K562 (cell line): ENCODE results near the gene WNT11. TPM values are rescaled to one million over a fixed set of nuclear protein-coding genes. Genes with fewer than 3 reads are reported as not detected.

Source experiments
- BMI1 ChIP-seq: fragments of 150-350 bp; IDR thresholded peaks from 2 replicates; pipeline ENCODE4 v1.6.1; 2014; ENCODE audit warnings: low read length
- CC2D1A ChIP-seq: fragments of 450-650 bp; IDR thresholded peaks from 2 replicates; pipeline ENCODE4 v1.6.1; 2017; ENCODE audit warnings: mild to moderate bottlenecking
- CGGBP1 ChIP-seq: fragments of 250-450 bp; sonication (Bioruptor Pico); IDR thresholded peaks from 2 replicates; pipeline ENCODE4 v1.9.0; 2021; ENCODE audit warnings: mild to moderate bottlenecking
- ELF4 ChIP-seq: fragments of 450-650 bp; formaldehyde crosslinking; IDR thresholded peaks from 2 replicates; pipeline ENCODE4 v1.4.0; 2022; ENCODE audit warnings: missing genetic modification characterization
- GABPA ChIP-seq: fragments of 200-800 bp; sonication (Bioruptor generic); conservative IDR thresholded peaks from 2 replicates; pipeline ENCODE4 v1.6.1; 2016; ENCODE audit warnings: low read depth, missing genetic modification characterization, missing compliant biosample characterization
- HNRNPH1 ChIP-seq: fragments of 200-400 bp; formaldehyde crosslinking; optimal IDR thresholded peaks from 2 replicates; pipeline ENCODE3; 2017; ENCODE audit warnings: low read depth, mild to moderate bottlenecking, low read length, moderate library complexity
- HNRNPL ChIP-seq: fragments of 200-400 bp; formaldehyde crosslinking; IDR thresholded peaks from 2 replicates; pipeline ENCODE4 v1.6.1; 2017; ENCODE audit warnings: low read depth, mild to moderate bottlenecking, low read length
- MCM5 ChIP-seq: fragments of 450-650 bp; IDR thresholded peaks from 2 replicates; pipeline ENCODE4 v1.6.1; 2016; ENCODE audit warnings: low read depth
- RAD51 ChIP-seq: fragments of 450-650 bp; IDR thresholded peaks from 2 replicates; pipeline ENCODE4 v1.7.1; 2016; ENCODE audit warnings: low read depth, mild to moderate bottlenecking, borderline replicate concordance
- RBBP5 ChIP-seq: fragments of 200-600 bp; sonication (generic); IDR thresholded peaks from 2 replicates; pipeline ENCODE4 v1.6.1; 2012; ENCODE audit warnings: borderline replicate concordance, mild to moderate bottlenecking, low read length, control low read depth, inconsistent platforms; ENCODE audit not compliant: insufficient read depth, poor library complexity, severe bottlenecking
- SFPQ ChIP-seq: fragments of 200-400 bp; formaldehyde crosslinking; IDR thresholded peaks from 2 replicates; pipeline ENCODE4 v1.6.1; 2017; ENCODE audit warnings: mild to moderate bottlenecking, low read depth, low read length, moderate library complexity
- USF2 ChIP-seq: sonication (generic); formaldehyde crosslinking; IDR thresholded peaks from 2 replicates; pipeline ENCODE4 v1.5.0; 2020; ENCODE audit warnings: missing genetic modification reagents
- WHSC1 ChIP-seq: IDR thresholded peaks from one replicate; pipeline ENCODE4 v1.6.1; 2012; ENCODE audit warnings: low read length, control low read depth, inconsistent platforms
- XRCC3 ChIP-seq: fragments of 450-650 bp; IDR thresholded peaks from 2 replicates; pipeline ENCODE4 v1.6.1; 2017; ENCODE audit warnings: mild to moderate bottlenecking, moderate library complexity
- ZBTB8A ChIP-seq: fragments of 450-650 bp; IDR thresholded peaks from 2 replicates; pipeline ENCODE4 v1.6.1; 2018; ENCODE audit warnings: mild to moderate bottlenecking, moderate library complexity; ENCODE audit not compliant: partially characterized antibody
- ZNF217 ChIP-seq: sonication (generic); formaldehyde crosslinking; IDR thresholded peaks from 2 replicates; pipeline ENCODE4 v1.8.0; 2022; ENCODE audit warnings: mild to moderate bottlenecking, missing genetic modification reagents
- ZNF23 ChIP-seq: fragments of 250-450 bp; sonication (Bioruptor Pico); IDR thresholded peaks from 2 replicates; pipeline ENCODE4 v1.4.0; 2020; ENCODE audit warnings: mild to moderate bottlenecking
- ZNF24 ChIP-seq: fragments of 450-650 bp; IDR thresholded peaks from 2 replicates; pipeline ENCODE4 v1.6.1; 2016
- ZNF75A ChIP-seq: fragments of 450-650 bp; formaldehyde crosslinking; IDR thresholded peaks from 2 replicates; pipeline ENCODE4 v1.4.0; 2020; ENCODE audit warnings: mild to moderate bottlenecking
- polyA plus RNA-seq, 8 experiments: library from polyadenylated mRNA; depleted of rRNA in 4 of 8; stranded (reverse) in 5 of 8; unstranded in 3 of 8; fragments of >200 nt; fragmentation: Nextera tagmentation in 2 of 8; fragmentation: Illumina TruSeq in 1 of 8; extraction: Ambion mirVana in 2 of 8; extraction: Trizol in 1 of 8; gene quantifications; 2 replicates each; pipeline versions ENCODE4 v1.2.1 to v1.2.3, GENCODE V29; 2011 to 2014; ENCODE audit warnings: inconsistent platforms in 1 of 8, missing spikeins in 1 of 8
- total RNA-seq, 7 experiments: library from RNA; depleted of rRNA in 6 of 7; stranded (reverse); fragments of >200 nt in 6 of 7; fragmentation: Illumina TruSeq in 2 of 7; extraction: Trizol in 2 of 7; gene quantifications; 2 replicates each; pipeline versions ENCODE4 v1.2.1 to v1.2.3, GENCODE V29; 2011 to 2021; ENCODE audit warnings: low replicate concordance in 1 of 7
- TF ChIP-seq, protein P1 (sequence below): fragments of 250-450 bp; sonication (Bioruptor Pico); IDR thresholded peaks from 2 replicates; pipeline ENCODE4 v1.6.1; 2021; ENCODE audit warnings: mild to moderate bottlenecking
- TF ChIP-seq, protein P2 (sequence below): sonication (generic); formaldehyde crosslinking; IDR thresholded peaks from 2 replicates; pipeline ENCODE4 v1.8.0; 2022; ENCODE audit warnings: mild to moderate bottlenecking, missing genetic modification reagents, borderline replicate concordance
- TF ChIP-seq, protein P3 (sequence below), 2 experiments: fragments of 450-650 bp in 1 of 2; sonication (generic) in 1 of 2; formaldehyde crosslinking in 1 of 2; IDR thresholded peaks in 1 of 2; conservative IDR thresholded peaks in 1 of 2; 2 replicates each; pipeline versions ENCODE4 v1.6.1 to v1.8.1; 2016 to 2023; ENCODE audit warnings: mild to moderate bottlenecking in 2 of 2, moderate library complexity in 2 of 2, inconsistent platforms in 1 of 2, missing genetic modification reagents in 1 of 2

Gene WNT11
- total and polyA plus RNA-seq, 9 of the 15 experiments (the other 6 are each of a cell fraction or from before 2014, with no cell fraction given) = 0.03 to 0.20 (median 0.09) TPM; not detected in 4

GRCh38 chr11:76206327-76207081 is at the start of gene WNT11 (continued):
- no peak for TF ChIP-seq USF2
- TF ChIP-seq CC2D1A = no peak
- TF ChIP-seq, protein P1, sequence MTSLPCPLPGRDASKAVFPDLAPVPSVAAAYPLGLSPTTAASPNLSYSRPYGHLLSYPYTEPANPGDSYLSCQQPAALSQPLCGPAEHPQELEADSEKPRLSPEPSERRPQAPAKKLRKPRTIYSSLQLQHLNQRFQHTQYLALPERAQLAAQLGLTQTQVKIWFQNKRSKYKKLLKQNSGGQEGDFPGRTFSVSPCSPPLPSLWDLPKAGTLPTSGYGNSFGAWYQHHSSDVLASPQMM (CRISPR knock-in tag) = no peak
- TF ChIP-seq, protein P2, sequence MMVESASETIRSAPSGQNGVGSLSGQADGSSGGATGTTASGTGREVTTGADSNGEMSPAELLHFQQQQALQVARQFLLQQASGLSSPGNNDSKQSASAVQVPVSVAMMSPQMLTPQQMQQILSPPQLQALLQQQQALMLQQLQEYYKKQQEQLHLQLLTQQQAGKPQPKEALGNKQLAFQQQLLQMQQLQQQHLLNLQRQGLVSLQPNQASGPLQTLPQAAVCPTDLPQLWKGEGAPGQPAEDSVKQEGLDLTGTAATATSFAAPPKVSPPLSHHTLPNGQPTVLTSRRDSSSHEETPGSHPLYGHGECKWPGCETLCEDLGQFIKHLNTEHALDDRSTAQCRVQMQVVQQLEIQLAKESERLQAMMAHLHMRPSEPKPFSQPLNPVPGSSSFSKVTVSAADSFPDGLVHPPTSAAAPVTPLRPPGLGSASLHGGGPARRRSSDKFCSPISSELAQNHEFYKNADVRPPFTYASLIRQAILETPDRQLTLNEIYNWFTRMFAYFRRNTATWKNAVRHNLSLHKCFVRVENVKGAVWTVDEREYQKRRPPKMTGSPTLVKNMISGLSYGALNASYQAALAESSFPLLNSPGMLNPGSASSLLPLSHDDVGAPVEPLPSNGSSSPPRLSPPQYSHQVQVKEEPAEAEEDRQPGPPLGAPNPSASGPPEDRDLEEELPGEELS (CRISPR knock-in tag) = peak; percentile 91; the same call in 1 of the 2 replicates
- TF ChIP-seq RBBP5 = no peak
- TF ChIP-seq GABPA (tag) = no peak
- no peak for TF ChIP-seq WHSC1
- TF ChIP-seq HNRNPH1 = no peak
- 0 out of 2 replicates have a peak, but pooled peaks have one; percentile 81 for TF ChIP-seq ZNF217 (CRISPR knock-in tag)
- no peak for TF ChIP-seq HNRNPL
- TF ChIP-seq, protein P3, sequence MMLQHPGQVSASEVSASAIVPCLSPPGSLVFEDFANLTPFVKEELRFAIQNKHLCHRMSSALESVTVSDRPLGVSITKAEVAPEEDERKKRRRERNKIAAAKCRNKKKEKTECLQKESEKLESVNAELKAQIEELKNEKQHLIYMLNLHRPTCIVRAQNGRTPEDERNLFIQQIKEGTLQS (IDR thresholded peaks at IDR 0.05) = no peak
- TF ChIP-seq, protein P3 (CRISPR knock-in tag; conservative IDR thresholded peaks at IDR 0.05) = no peak
- TF ChIP-seq ZNF24 = no peak
- no peak for TF ChIP-seq BMI1
- no peak for TF ChIP-seq ZNF23
- no peak for TF ChIP-seq MCM5
- no peak for TF ChIP-seq RAD51
- TF ChIP-seq XRCC3 = no peak
- no peak for TF ChIP-seq ELF4 (CRISPR knock-in tag)
- no peak for TF ChIP-seq ZBTB8A
- TF ChIP-seq SFPQ = no peak
- no peak for TF ChIP-seq ZNF75A (CRISPR knock-in tag)
- no peak for TF ChIP-seq CGGBP1 (CRISPR knock-in tag)
